Neuronal stem cell (in vitro differentiated cells): ENCODE data around the gene APOB.
A peak's percentile ranks its signal among the peaks of the same experiment; 100 is the strongest.

Experiments
- DNase-seq: peaks from one replicate; pipeline ENCODE4 v3.0.0-alpha.2; 2013; ENCODE audit warnings: low spot score
- H2AFZ ChIP-seq: one replicate; pipeline ENCODE4 v1.6.1; 2013; ENCODE audit warnings: mild to moderate bottlenecking, low read length, inconsistent platforms
- H2AK5ac ChIP-seq: 2 replicates; pipeline ENCODE4 v1.6.1; 2013; ENCODE audit warnings: low read depth, mild to moderate bottlenecking, inconsistent platforms, low read length, moderate library complexity, mixed read lengths
- H2BK120ac ChIP-seq: 2 replicates; pipeline ENCODE4 v1.6.1; 2013; ENCODE audit warnings: low read depth, mild to moderate bottlenecking, inconsistent platforms, low read length, moderate library complexity, mixed read lengths
- H2BK12ac ChIP-seq: one replicate; pipeline ENCODE4 v1.6.1; 2013; ENCODE audit warnings: low read length, inconsistent platforms
- H2BK15ac ChIP-seq: 2 replicates; pipeline ENCODE4 v1.6.1; 2013; ENCODE audit warnings: mild to moderate bottlenecking, low read length, inconsistent platforms, mixed read lengths
- H2BK5ac ChIP-seq: one replicate; pipeline ENCODE4 v1.6.1; 2013; ENCODE audit warnings: inconsistent platforms, mild to moderate bottlenecking, low read length, moderate library complexity
- H3K14ac ChIP-seq: one replicate; pipeline ENCODE4 v1.6.1; 2013; ENCODE audit warnings: low read length, inconsistent platforms
- H3K18ac ChIP-seq: 2 replicates; pipeline ENCODE4 v1.6.1; 2013; ENCODE audit warnings: low read length, inconsistent platforms
- H3K23ac ChIP-seq: 2 replicates; pipeline ENCODE4 v1.6.1; 2013; ENCODE audit warnings: low read depth, mild to moderate bottlenecking, mixed read lengths, low read length, inconsistent platforms; ENCODE audit not compliant: poor library complexity
- H3K27ac ChIP-seq: replicated peaks from 3 replicates; pipeline ENCODE4 v1.5.1; 2013; ENCODE audit warnings: low read length, inconsistent platforms
- H3K27me3 ChIP-seq, 3 experiments: 2 replicates each; pipeline ENCODE4 v1.6.1; 2013; ENCODE audit warnings: low read length in 3 of 3, mild to moderate bottlenecking in 2 of 3, inconsistent platforms in 1 of 3, low read depth in 1 of 3, mixed read lengths in 1 of 3, moderate library complexity in 1 of 3; ENCODE audit not compliant: control insufficient read depth in 3 of 3, insufficient read depth in 3 of 3
- H3K36me3 ChIP-seq, 2 donors: replicated peaks in 1 of 2; 2 replicates each; pipeline ENCODE4 v1.6.1; 2013; ENCODE audit warnings: low read length in 2 of 2; ENCODE audit not compliant: control insufficient read depth in 2 of 2, insufficient read depth in 2 of 2
- H3K4ac ChIP-seq: 2 replicates; pipeline ENCODE4 v1.6.1; 2013; ENCODE audit warnings: inconsistent platforms, mild to moderate bottlenecking, low read length, moderate library complexity
- H3K4me1 ChIP-seq, 2 donors: 1 replicate in 1 of 2; 2 replicates in 1 of 2; pipeline ENCODE4 v1.6.1; 2013; ENCODE audit warnings: low read length in 2 of 2, low read depth in 1 of 2; ENCODE audit not compliant: control insufficient read depth in 2 of 2, insufficient read depth in 1 of 2
- H3K4me2 ChIP-seq: one replicate; pipeline ENCODE4 v1.6.1; 2013; ENCODE audit warnings: mild to moderate bottlenecking, low read length, inconsistent platforms; ENCODE audit not compliant: insufficient read depth, poor library complexity, severe bottlenecking
- H3K4me3 ChIP-seq, 2 donors: 2 replicates each; pipeline ENCODE4 v1.5.1; 2013; ENCODE audit warnings: low read length in 2 of 2, mild to moderate bottlenecking in 2 of 2, inconsistent platforms in 1 of 2, moderate library complexity in 1 of 2
- H3K79me1 ChIP-seq: one replicate; pipeline ENCODE4 v1.6.1; 2013; ENCODE audit warnings: low read depth, mild to moderate bottlenecking, inconsistent platforms, low read length, moderate library complexity
- H3K9ac ChIP-seq: one replicate; pipeline ENCODE4 v1.6.1; 2013; ENCODE audit warnings: mild to moderate bottlenecking, low read depth, low read length, inconsistent platforms; ENCODE audit not compliant: poor library complexity
- H3K9me3 ChIP-seq, 2 donors: replicated peaks in 1 of 2; 2 replicates each; pipeline versions ENCODE3 to v1.6.1; 2013; ENCODE audit warnings: low read length in 2 of 2, mild to moderate bottlenecking in 2 of 2, inconsistent platforms in 1 of 2, low read depth in 1 of 2, mixed read lengths in 1 of 2, moderate library complexity in 1 of 2; ENCODE audit not compliant: control insufficient read depth in 2 of 2, insufficient read depth in 1 of 2
- H4K8ac ChIP-seq: one replicate; pipeline ENCODE4 v1.6.1; 2013; ENCODE audit warnings: low read depth, mild to moderate bottlenecking, inconsistent platforms, low read length, moderate library complexity
- H4K91ac ChIP-seq: one replicate; pipeline ENCODE4 v1.6.1; 2013; ENCODE audit warnings: low read length, low read depth, mild to moderate bottlenecking, inconsistent platforms; ENCODE audit not compliant: poor library complexity
- WGBS, 2 donors: extraction: QIAGEN DNeasy Blood & Tissue Kit; methylation state at CpG; one replicate each; pipeline ENCODE4 v1.1.7; 2013; ENCODE audit warnings: missing lambda C conversion rate in 2 of 2, mixed read lengths in 1 of 2; ENCODE audit not compliant: insufficient read length in 2 of 2, insufficient replicate concordance in 1 of 2; ENCODE audit errors: extremely low coverage in 2 of 2; 5-methylcytosine and 5-hydroxymethylcytosine counted together

APOB gene

DNA sequence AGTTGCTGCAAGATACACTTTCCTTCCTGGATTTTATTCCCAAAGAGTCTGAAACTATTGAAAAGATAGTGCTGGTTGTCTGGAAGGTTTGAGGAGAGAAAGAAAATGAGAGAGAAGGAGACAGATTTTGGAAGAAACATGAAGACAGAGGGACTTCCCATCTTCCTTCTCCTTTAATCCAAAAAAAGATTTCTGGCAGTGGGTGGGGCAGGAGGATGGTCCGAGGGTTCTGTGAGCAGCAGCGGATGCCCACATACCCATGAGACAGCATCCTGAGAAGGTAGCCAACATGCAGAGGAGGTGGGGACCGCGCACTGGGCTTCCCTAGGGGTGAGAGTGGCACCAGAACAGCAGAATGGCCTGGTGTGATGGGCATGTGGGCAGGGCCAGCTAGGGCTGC, 84.6 kb downstream of the APOB start:
- Histone ChIP-seq H2AFZ (no peak overlapping the region), H3K27me3 (peaks cover 0 to 9% (median 0%) of the 10 kb centered on the region in 3 experiments), H2BK120ac (no peak overlapping the region), H3K9ac (no peak overlapping the region), H2BK5ac (no peak overlapping the region), H3K4me2 (no peak overlapping the region), H3K18ac (no peak overlapping the region), H3K36me3 (no peaks in the 10 kb centered on the region), H3K4me3 (no peak overlapping the region), H2BK12ac (no peak overlapping the region), H2AK5ac (no peak overlapping the region), H3K27ac (no peak overlapping the region), H2BK15ac (no peak overlapping the region), H4K8ac (no peak overlapping the region), H3K14ac (no peak overlapping the region), H3K4me1 (no peaks in the 10 kb centered on the region), H3K4ac (no peak overlapping the region), H3K79me1 (no peaks in the 10 kb centered on the region), H3K23ac (no peak overlapping the region), H4K91ac (no peak overlapping the region), H3K9me3 (no peaks in the 10 kb centered on the region)
- DNase-seq: no peak
- WGBS, 2 donors: no CpG with 5 or more reads among the region's 4 CpGs

DNA sequence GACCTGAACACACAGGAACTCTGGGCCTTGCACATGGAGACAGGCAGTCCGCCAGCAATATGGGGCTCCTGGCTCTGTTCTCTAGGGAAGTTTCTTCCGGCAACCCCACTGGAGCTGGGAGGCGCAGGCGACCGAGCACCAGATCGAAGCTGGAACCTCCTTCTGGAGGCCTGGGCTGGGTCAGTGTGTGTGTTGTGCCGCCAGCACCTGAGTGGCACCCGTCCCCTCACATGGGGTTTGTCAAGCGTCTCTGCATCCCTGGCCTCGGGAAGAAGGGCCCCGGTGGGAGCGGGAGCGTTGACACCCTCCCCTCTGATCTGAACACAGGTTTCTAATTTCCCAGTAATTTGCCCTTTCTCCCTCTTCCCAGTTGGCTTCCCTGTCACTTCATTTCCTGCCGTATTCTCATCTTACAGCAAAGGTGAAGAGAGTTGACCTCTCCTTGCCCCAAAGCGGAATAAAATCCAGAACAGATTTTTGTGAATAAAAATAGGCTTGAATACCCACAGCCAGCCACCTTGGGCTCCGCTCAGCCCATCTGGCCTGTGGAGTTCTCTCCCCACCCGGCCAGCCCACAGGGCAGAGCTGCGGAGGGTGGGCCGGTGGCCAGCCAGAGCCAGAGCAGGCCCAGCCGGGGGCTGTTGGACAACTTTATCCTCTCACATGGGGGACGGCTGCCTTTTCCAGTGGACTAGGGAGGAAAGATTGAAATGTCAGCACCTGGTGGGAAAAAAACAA, 85.9 kb downstream of the APOB start:
- Histone ChIP-seq H2AFZ (no peak overlapping the region), H3K9ac (no peak overlapping the region), H4K8ac (no peak overlapping the region), H2BK5ac (no peak overlapping the region), H3K36me3 (no peaks in the 10 kb centered on the region), H3K4me1 (no peaks in the 10 kb centered on the region), H3K27me3 (peaks cover 0 to 9% (median 2%) of the 10 kb centered on the region in 3 experiments), H2BK15ac (no peak overlapping the region), H4K91ac (no peak overlapping the region), H3K4me3 (no peak overlapping the region), H3K23ac (no peak overlapping the region), H2BK12ac (no peak overlapping the region), H3K14ac (no peak overlapping the region), H3K18ac (no peak overlapping the region), H3K27ac (no peak overlapping the region), H3K79me1 (no peaks in the 10 kb centered on the region), H3K4ac (no peak overlapping the region), H2BK120ac (no peak overlapping the region), H3K4me2 (no peak overlapping the region), H2AK5ac (no peak overlapping the region), H3K9me3 (peaks cover 0 to 3% of the 10 kb centered on the region in 2 donors)
- no CpG with 5 or more reads among the region's 21 CpGs for WGBS, 2 donors
- DNase-seq: no peak

DNA sequence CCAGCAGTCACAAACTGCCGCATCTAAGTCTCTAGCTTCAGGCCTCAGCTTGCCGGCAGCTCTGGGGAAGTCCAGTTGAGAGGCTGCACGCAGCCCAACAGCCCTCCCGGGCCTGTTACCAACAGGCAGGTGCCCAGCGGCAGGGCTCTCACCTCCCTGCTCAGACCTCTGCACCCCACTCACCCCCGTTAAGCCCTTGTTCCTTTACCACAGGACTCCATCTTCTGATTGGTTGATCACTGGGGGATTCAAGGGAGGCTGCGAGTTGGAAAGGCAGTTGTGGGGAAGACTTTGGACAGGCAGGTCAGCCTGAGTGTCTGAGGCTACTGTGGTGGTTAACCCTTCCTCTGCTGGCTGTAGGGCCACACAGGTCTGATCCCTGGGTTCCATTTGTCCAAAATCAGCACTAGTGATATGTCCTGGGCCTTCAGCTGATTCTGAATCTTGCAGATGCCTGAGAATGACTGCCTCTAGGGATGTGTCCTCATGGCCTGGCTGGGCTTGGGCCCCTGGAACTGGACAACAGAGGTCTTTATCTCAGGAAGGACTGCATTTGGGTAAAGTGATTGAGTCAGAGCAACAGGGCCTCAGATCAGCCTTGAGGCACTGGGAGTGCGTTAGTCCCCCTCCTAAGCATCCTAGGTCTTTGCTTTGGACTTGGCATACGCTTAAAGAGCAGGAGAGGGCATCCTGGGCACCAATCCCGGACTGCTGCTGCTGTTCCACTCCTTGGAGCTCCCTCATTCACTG, 88.4 kb downstream of the APOB start:
- no CpG with 5 or more reads among the region's 10 CpGs for WGBS, 2 donors
- Histone ChIP-seq H3K9ac (no peak overlapping the region), H3K79me1 (no peaks in the 10 kb centered on the region), H3K4ac (no peak overlapping the region), H2AK5ac (no peak overlapping the region), H2AFZ (no peak overlapping the region), H4K91ac (no peak overlapping the region), H3K4me3 (no peak overlapping the region), H3K14ac (no peak overlapping the region), H3K18ac (no peak overlapping the region), H2BK12ac (no peak overlapping the region), H3K23ac (no peak overlapping the region), H2BK15ac (no peak overlapping the region), H3K36me3 (no peaks in the 10 kb centered on the region), H2BK5ac (no peak overlapping the region), H3K27ac (no peak overlapping the region), H4K8ac (no peak overlapping the region), H3K27me3 (peaks cover 0 to 4% (median 2%) of the 10 kb centered on the region in 3 experiments), H3K9me3 (peaks cover 0 to 3% of the 10 kb centered on the region in 2 donors), H3K4me2 (no peak overlapping the region), H2BK120ac (no peak overlapping the region), H3K4me1 (no peaks in the 10 kb centered on the region)
- no peak for DNase-seq

DNA sequence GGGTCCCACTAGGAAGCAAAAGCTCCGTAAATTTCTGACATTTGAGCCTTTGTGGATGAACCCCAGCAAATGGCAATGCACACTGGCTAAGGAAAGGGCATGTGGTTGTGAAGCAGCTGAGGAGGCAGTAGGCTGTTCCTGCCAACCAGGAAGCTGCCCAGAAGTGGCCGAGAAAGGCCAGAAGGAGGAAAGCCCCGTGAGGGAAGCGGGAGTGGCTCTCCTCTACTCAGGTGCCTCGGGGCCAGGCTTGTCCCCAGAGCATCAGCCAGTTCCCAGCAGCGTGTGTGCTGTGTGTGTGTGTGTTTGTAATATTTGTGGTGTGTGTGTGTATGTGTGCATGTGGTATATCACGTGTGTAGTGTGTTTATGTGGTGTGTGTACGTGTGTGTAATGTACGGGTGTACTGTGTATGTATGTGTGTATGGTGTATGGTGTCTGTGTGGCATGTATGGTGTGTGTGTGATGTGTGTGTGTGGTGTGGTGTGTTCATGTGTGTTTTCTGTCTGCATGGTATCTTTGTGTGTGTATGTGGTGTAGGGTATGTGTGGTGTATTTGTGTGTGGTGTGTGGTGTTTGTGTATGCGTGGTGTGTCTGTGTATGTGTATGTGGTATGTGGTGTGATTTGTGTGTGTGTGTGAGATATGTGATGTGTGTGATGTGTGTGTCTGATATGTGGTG, 90.6 kb downstream of the APOB start:
- no peak overlapping the region for H2AFZ ChIP-seq
- 100% methylated on average over 1 to 4 of the region's 10 CpGs for WGBS, 2 donors
- peak overlapping the region in 1 of 2 donors; percentile 71 for H3K4me3 ChIP-seq
- H3K27me3 ChIP-seq: peaks cover 0 to 4% (median 2%) of the 10 kb centered on the region in 3 experiments
- H3K23ac ChIP-seq: no peak overlapping the region
- no peak overlapping the region for H2BK12ac ChIP-seq
- no peaks in the 10 kb centered on the region for H3K4me1 ChIP-seq
- H2AK5ac ChIP-seq: no peak overlapping the region
- H2BK5ac ChIP-seq: no peak overlapping the region
- H3K36me3 ChIP-seq: no peaks in the 10 kb centered on the region
- H3K79me1 ChIP-seq: no peaks in the 10 kb centered on the region
- H2BK15ac ChIP-seq: no peak overlapping the region
- H4K91ac ChIP-seq: no peak overlapping the region
- H3K9me3 ChIP-seq: peaks cover 0 to 3% of the 10 kb centered on the region in 2 donors
- H2BK120ac ChIP-seq: no peak overlapping the region
- no peak for DNase-seq
- no peak overlapping the region for H3K27ac ChIP-seq
- peak overlapping the region; percentile 17 for H3K9ac ChIP-seq
- H4K8ac ChIP-seq: no peak overlapping the region
- no peak overlapping the region for H3K18ac ChIP-seq
- H3K14ac ChIP-seq: no peak overlapping the region
- H3K4ac ChIP-seq: no peak overlapping the region
- no peak overlapping the region for H3K4me2 ChIP-seq
